GM23338 (cell line): Measurements from ENCODE around the gene ENTPD1. TPM values are rescaled to one million over a fixed set of nuclear protein-coding genes. Genes with fewer than 3 reads are reported as not detected.
"Not testable (repeated sequence)": the region's sequence is repeated elsewhere in the genome, so short reads cannot be mapped to it uniquely, and the experiment has no call there.

ENCODE experiments used
- ATAC-seq: fragments of 200-7000 bp; cut with Tn5 transposase; 3 replicates; pipeline ENCODE4 v1.9.1; 2020
- DNase-seq: peaks from one replicate; pipeline ENCODE4 v3.0.0-alpha.2; 2015; ENCODE audit warnings: low spot score
- H2AFZ ChIP-seq: fragments of 200-600 bp; sonication (generic); 2 replicates; pipeline ENCODE4 v1.8.0; 2016; ENCODE audit warnings: antibody characterized with exemption, mild to moderate bottlenecking, moderate library complexity
- H3F3A ChIP-seq: fragments of 200-600 bp; sonication (generic); replicated peaks from 2 replicates; pipeline ENCODE4 v1.8.0; 2017; ENCODE audit warnings: antibody characterized with exemption, mixed run types, low read depth
- H3K27ac ChIP-seq: fragments of 200-600 bp; sonication (generic); 2 replicates; pipeline ENCODE4 v1.6.1; 2016; ENCODE audit warnings: low read depth
- H3K27me3 ChIP-seq: fragments of 200-600 bp; sonication (generic); 2 replicates; pipeline ENCODE4 v1.8.0; 2016; ENCODE audit warnings: mild to moderate bottlenecking, mixed run types, moderate library complexity; ENCODE audit not compliant: insufficient read depth
- H3K36me3 ChIP-seq: fragments of 200-600 bp; sonication (generic); 2 replicates; pipeline ENCODE4 v1.8.0; 2016; ENCODE audit warnings: mild to moderate bottlenecking; ENCODE audit not compliant: insufficient read depth
- H3K4me1 ChIP-seq: fragments of 200-600 bp; sonication (generic); 2 replicates; pipeline ENCODE4 v1.8.0; 2016; ENCODE audit warnings: mild to moderate bottlenecking, moderate library complexity; ENCODE audit not compliant: insufficient read depth
- H3K4me2 ChIP-seq: fragments of 200-600 bp; sonication (generic); 2 replicates; pipeline ENCODE4 v1.7.1; 2017; ENCODE audit warnings: mixed run types
- H3K4me3 ChIP-seq: fragments of 200-600 bp; sonication (generic); 2 replicates; pipeline ENCODE4 v1.6.1; 2016; ENCODE audit warnings: mixed run types
- H3K79me2 ChIP-seq: fragments of 200-600 bp; sonication (generic); replicated peaks from 2 replicates; pipeline ENCODE4 v1.8.0; 2017; ENCODE audit warnings: mild to moderate bottlenecking; ENCODE audit not compliant: insufficient read depth
- H3K9me2 ChIP-seq: fragments of 200-600 bp; sonication (generic); 2 replicates; pipeline ENCODE4 v1.8.0; 2017; ENCODE audit not compliant: insufficient read depth
- H4K20me1 ChIP-seq: fragments of 200-600 bp; sonication (generic); replicated peaks from 2 replicates; pipeline ENCODE4 v1.8.0; 2017; ENCODE audit warnings: mild to moderate bottlenecking; ENCODE audit not compliant: insufficient read depth
- H3K27ac Mint-ChIP-seq: 2 replicates; pipeline ENCODE4 v1.8.0; 2020; ENCODE audit warnings: inconsistent platforms, mild to moderate bottlenecking, moderate library complexity, mixed read lengths
- H3K27me3 Mint-ChIP-seq: 3 replicates; pipeline ENCODE4 v1.8.0; 2022; ENCODE audit warnings: low read depth, mild to moderate bottlenecking, moderate library complexity, mixed read lengths, inconsistent platforms; ENCODE audit not compliant: insufficient read depth, poor library complexity
- H3K36me3 Mint-ChIP-seq: 3 replicates; pipeline ENCODE4 v1.8.0; 2021; ENCODE audit warnings: low read depth, mild to moderate bottlenecking, inconsistent platforms, moderate library complexity, mixed read lengths
- H3K4me1 Mint-ChIP-seq: 3 replicates; pipeline ENCODE4 v1.8.0; 2020; ENCODE audit warnings: mild to moderate bottlenecking, inconsistent platforms, mixed read lengths
- H3K4me3 Mint-ChIP-seq: 3 replicates; pipeline ENCODE4 v1.8.0; 2021; ENCODE audit warnings: moderate library complexity, mild to moderate bottlenecking, inconsistent platforms, mixed read lengths
- H3K9me3 Mint-ChIP-seq: 3 replicates; pipeline ENCODE4 v1.8.0; 2020; ENCODE audit warnings: moderate library complexity, mild to moderate bottlenecking, inconsistent platforms, mixed read lengths
- CTCF ChIP-seq, 2 experiments: fragments of 200-600 bp in 1 of 2; sonication (generic) in 1 of 2; conservative IDR thresholded peaks; 2 replicates each; pipeline versions ENCODE4 v1.5.1 to v1.6.1; 2016 to 2017; ENCODE audit warnings: antibody characterized with exemption in 2 of 2, low read depth in 2 of 2, mild to moderate bottlenecking in 2 of 2, moderate library complexity in 1 of 2
- ETS1 ChIP-seq: IDR thresholded peaks from 2 replicates; pipeline ENCODE4 v1.6.1; 2016; ENCODE audit warnings: antibody characterized with exemption
- NANOG ChIP-seq: IDR thresholded peaks from 2 replicates; pipeline ENCODE4 v1.6.1; 2016; ENCODE audit warnings: antibody characterized with exemption, borderline replicate concordance
- polyA plus RNA-seq: library from polyadenylated mRNA; unstranded; fragments of >200 nt; fragmentation: Nextera tagmentation; extraction: Ambion mirVana; gene quantifications from 2 replicates; pipeline ENCODE4 v1.2.1, GENCODE V29; 2016
- total RNA-seq: library from RNA; depleted of rRNA; stranded (reverse); fragments of >200 nt; shearing (Covaris generic); gene quantifications from 2 replicates; pipeline ENCODE4 v1.2.3, GENCODE V29; 2014

ENTPD1 gene
- total and polyA plus RNA-seq, 2 experiments from 2014 or later = 2.3 to 3.6 TPM

- no peak overlapping the region for H3K4me3 ChIP-seq
- TF ChIP-seq NANOG (no peak), ETS1 (no peak), CTCF (conservative IDR thresholded peaks at IDR 0.05; ENCODE audit: low read depth in 2 of 2) (no peak)
These were observed 117.7 kb downstream of the ENTPD1 start for GRCh38 chr10:95873651-95874050.

GRCh38 chr10:95874783-95875182 is 118.8 kb downstream of the ENTPD1 start:
- not testable (repeated sequence) for DNase-seq, H3K4me3 Mint-ChIP-seq, H3K27me3 Mint-ChIP-seq, H3K36me3 ChIP-seq, H3K4me1 Mint-ChIP-seq, H3K27me3 ChIP-seq, H2AFZ ChIP-seq, H3F3A ChIP-seq, ATAC-seq, H4K20me1 ChIP-seq, H3K9me2 ChIP-seq, H3K27ac Mint-ChIP-seq, H3K4me3 ChIP-seq, H3K4me2 ChIP-seq, H3K27ac ChIP-seq, H3K79me2 ChIP-seq, H3K4me1 ChIP-seq
- H3K9me3 Mint-ChIP-seq = peaks cover 25% of the 10 kb centered on the region
- peaks cover 52% of the 10 kb centered on the region for H3K36me3 Mint-ChIP-seq

More at GRCh38 chr10:95873651-95874050, 117.7 kb downstream of the ENTPD1 start:
- H3K4me3 Mint-ChIP-seq = no peak overlapping the region
- H3K36me3 Mint-ChIP-seq = peaks cover 47% of the 10 kb centered on the region
- Histone ChIP-seq H3K79me2 (no peaks in the 10 kb centered on the region), H3K9me2 (no peaks in the 10 kb centered on the region), H3K4me1 (no peaks in the 10 kb centered on the region), H3K4me2 (no peak overlapping the region), H3F3A (no peaks in the 10 kb centered on the region), H3K27me3 (no peaks in the 10 kb centered on the region), H3K27ac (no peak overlapping the region), H4K20me1 (no peaks in the 10 kb centered on the region), H2AFZ (no peak overlapping the region), H3K36me3 (no peaks in the 10 kb centered on the region; the same call in none of the 2 replicates)
- ATAC-seq (no peak), DNase-seq (no peak)
- peaks cover 25% of the 10 kb centered on the region for H3K9me3 Mint-ChIP-seq
- no peak overlapping the region for H3K27ac Mint-ChIP-seq
- H3K4me1 Mint-ChIP-seq = no peaks in the 10 kb centered on the region
- no peaks in the 10 kb centered on the region for H3K27me3 Mint-ChIP-seq

- Histone ChIP-seq H2AFZ (no peak overlapping the region), H3K36me3 (no peaks in the 10 kb centered on the region; the same call in none of the 2 replicates), H3F3A (no peaks in the 10 kb centered on the region), H4K20me1 (no peaks in the 10 kb centered on the region), H3K27ac (no peak overlapping the region), H3K4me1 (no peaks in the 10 kb centered on the region), H3K9me2 (no peaks in the 10 kb centered on the region), H3K27me3 (no peaks in the 10 kb centered on the region), H3K79me2 (no peaks in the 10 kb centered on the region), H3K4me3 (no peak overlapping the region), H3K4me2 (no peak overlapping the region)
- no peak for ATAC-seq
- H3K4me3 Mint-ChIP-seq = no peak overlapping the region
- peaks cover 29% of the 10 kb centered on the region for H3K9me3 Mint-ChIP-seq
- H3K27me3 Mint-ChIP-seq = no peaks in the 10 kb centered on the region
- peaks cover 66% of the 10 kb centered on the region for H3K36me3 Mint-ChIP-seq
- H3K27ac Mint-ChIP-seq = no peak overlapping the region
- H3K4me1 Mint-ChIP-seq = no peaks in the 10 kb centered on the region
- DNase-seq = no peak
- TF ChIP-seq NANOG = no peak
These were observed 120.8 kb downstream of the ENTPD1 start for GRCh38 chr10:95876756-95877155.
